GM18507 (cell line): ENCODE measurements around the gene CNOT10.
"Not testable (repeated sequence)": the region's sequence is repeated elsewhere in the genome, so short reads cannot be mapped to it uniquely, and the experiment has no call there.

Experiments used
- DNase-seq: peaks from one replicate; pipeline ENCODE4 v3.0.0; 2011; ENCODE audit warnings: low read depth; ENCODE audit not compliant: insufficient read length; ENCODE audit errors: extremely low spot score
- FAIRE-seq: peaks from 2 replicates; lab custom pipeline; 2011; peaks lifted over from hg19 to GRCh38; lab: Jason Lieb, UNC

Gene CNOT10, protein sequence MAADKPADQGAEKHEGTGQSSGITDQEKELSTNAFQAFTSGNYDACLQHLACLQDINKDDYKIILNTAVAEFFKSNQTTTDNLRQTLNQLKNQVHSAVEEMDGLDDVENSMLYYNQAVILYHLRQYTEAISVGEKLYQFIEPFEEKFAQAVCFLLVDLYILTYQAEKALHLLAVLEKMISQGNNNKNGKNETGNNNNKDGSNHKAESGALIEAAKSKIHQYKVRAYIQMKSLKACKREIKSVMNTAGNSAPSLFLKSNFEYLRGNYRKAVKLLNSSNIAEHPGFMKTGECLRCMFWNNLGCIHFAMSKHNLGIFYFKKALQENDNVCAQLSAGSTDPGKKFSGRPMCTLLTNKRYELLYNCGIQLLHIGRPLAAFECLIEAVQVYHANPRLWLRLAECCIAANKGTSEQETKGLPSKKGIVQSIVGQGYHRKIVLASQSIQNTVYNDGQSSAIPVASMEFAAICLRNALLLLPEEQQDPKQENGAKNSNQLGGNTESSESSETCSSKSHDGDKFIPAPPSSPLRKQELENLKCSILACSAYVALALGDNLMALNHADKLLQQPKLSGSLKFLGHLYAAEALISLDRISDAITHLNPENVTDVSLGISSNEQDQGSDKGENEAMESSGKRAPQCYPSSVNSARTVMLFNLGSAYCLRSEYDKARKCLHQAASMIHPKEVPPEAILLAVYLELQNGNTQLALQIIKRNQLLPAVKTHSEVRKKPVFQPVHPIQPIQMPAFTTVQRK

DNA sequence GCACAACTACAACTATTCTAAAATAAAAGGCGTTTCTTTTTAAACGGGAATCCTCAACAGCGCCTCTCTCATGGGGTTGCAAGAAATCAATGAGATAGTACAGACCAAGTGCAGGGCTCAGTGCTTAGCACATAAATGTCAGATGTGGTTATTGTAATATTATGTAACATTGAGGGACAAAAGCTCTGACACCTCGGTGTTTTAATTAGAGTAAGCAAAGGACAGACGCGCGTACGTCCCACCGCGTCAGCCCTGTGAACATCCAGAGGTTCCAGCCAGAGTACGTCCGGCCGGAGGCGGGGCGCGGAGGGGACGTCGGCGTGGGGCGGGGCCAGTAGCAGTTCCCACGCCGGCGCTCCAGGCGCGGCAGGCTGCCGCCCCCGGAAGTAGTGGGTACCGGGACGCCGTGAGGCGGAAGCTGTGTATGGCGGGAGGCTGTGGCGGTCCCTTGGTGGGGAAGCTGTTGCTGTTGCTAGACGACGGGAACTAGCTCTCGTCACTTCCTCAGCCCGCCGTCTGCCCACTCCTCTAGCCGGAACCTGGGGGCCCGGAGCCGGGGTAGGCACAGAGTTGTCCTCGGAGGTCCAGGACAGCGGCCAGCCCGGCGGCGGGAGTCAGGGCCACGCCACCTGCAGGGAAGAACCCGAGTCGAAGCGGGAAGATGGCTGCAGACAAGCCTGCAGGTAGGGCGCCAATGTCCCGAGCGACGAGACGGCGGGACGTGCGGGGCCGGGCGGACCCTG, at the start of gene CNOT10:
TSS of gene CNOT10 (plus strand) at position 389 of the 743 bp plus-strand sequence. CDS start at position 662, 273 bp downstream.
- DNase-seq (peak; percentile 86), FAIRE-seq (peak; percentile 98)

GRCh38 chr3:32640939-32641338, 44.0 kb upstream of the CNOT10 start:
- no peak for FAIRE-seq
- DNase-seq: no peak

DNA sequence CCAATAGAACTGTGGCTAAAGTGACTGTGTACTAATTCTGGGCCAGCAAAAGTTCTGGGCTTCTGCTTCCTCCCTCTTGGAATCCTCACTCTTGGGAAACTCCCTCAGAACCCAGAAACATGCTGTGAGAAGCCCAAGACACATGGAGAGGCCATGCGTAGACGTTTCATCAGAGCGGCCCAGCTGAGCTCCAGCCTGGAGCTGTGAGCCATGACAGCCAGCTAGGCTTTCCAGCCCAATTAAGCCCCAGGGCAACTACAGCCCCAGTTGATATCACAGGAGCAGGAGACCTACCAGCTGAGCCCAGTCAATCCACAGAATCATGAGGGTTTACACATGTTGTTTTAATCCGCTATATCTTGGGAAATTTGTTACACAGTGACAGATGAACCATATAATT, 43.6 kb upstream of the CNOT10 start:
- DNase-seq: no peak

DNA sequence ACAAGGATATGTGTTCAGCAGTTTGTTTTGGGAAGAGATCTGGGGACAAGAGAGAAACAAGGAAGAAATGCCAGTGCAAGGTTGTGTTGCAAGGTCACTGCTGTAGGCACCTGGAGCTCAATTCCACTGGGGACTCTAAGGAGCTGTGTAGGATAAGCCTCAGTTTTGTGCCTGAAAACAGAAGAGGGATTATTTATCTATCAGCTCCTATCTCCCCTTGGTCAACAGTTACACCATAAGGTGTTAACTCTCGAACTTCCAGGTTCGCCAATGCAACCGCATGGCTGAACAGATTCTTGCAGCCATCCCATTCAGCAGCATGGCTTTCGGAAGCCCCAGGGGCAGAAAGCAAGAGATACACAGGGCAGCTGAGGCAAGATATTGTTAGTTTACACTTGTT, 41.6 kb upstream of the CNOT10 start:
- FAIRE-seq (no peak), DNase-seq (no peak)

More for the DNA sequence above, 43.6 kb upstream of the CNOT10 start:
- FAIRE-seq: no peak

GRCh38 chr3:32643816-32644215, 41.2 kb upstream of the CNOT10 start:
- FAIRE-seq (no peak), DNase-seq (no peak)

DNA sequence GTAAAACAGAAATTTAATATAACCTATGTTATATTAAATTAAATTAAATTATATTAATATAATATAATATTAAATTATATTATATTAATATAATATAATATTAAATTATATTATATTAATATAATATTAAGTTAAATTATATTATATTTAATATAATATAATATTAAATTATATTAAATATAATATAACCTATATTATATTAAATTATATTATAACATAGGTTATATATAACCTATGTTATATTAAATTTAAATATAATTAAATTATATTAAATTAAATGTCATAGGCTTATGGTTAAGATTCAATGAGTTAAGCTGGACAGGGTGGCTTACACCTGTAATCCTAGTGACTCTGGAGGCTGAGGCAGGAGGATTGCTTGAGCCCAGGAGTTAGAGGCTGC, 40.6 kb upstream of the CNOT10 start:
- FAIRE-seq: no peak
- DNase-seq: no peak

GRCh38 chr3:32646761-32647160, 38.2 kb upstream of the CNOT10 start:
- FAIRE-seq (no peak), DNase-seq (no peak)

- not testable (repeated sequence) for FAIRE-seq, DNase-seq
These were observed 32.5 kb upstream of the CNOT10 start for GRCh38 chr3:32652337-32653100.

DNA sequence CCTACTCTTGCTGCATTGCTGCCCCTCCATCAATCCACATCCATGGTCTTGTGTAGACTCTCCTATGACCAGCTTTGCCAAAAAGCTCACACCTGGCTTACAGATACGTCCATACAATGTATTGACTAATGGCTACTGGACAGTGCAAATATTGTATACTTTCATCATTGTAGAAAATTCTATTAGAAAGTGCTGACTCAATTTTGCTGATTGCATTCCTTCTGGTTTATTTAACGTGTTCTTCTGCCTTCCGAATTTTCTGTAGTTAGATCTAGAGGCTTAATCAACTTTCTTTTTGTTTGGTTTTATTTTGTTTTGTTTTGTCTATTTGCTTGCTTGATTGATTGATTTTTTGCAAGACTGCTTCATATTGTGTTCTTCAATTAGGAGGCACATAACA, 29.8 kb upstream of the CNOT10 start:
- FAIRE-seq (no peak), DNase-seq (no peak)

GRCh38 chr3:32660634-32661033, 24.4 kb upstream of the CNOT10 start:
- FAIRE-seq (no peak), DNase-seq (no peak)

- FAIRE-seq (no peak), DNase-seq (no peak)
These were observed 22.3 kb upstream of the CNOT10 start for GRCh38 chr3:32662647-32663046.

DNA sequence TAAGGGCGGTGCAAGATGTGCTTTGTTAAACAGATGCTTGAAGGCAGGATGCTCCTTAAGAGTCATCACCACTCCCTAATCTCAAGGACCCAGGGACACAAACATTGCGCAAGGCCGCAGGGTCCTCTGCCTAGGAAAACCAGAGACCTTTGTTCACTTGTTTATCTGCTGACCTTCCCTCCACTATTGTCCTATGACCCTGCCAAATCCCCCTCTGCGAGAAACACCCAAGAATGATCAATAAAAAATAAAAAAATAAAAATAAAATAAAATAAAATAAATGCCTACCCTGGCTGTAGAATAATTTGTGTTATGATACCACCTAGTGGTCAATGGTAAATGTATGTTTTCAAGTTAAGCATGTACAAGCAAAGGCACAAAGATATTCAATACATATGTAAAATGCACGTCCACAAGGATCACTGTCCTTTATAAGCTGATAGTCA, 20.3 kb upstream of the CNOT10 start:
- FAIRE-seq: not testable (repeated sequence)
- DNase-seq: peak; percentile 32

DNA sequence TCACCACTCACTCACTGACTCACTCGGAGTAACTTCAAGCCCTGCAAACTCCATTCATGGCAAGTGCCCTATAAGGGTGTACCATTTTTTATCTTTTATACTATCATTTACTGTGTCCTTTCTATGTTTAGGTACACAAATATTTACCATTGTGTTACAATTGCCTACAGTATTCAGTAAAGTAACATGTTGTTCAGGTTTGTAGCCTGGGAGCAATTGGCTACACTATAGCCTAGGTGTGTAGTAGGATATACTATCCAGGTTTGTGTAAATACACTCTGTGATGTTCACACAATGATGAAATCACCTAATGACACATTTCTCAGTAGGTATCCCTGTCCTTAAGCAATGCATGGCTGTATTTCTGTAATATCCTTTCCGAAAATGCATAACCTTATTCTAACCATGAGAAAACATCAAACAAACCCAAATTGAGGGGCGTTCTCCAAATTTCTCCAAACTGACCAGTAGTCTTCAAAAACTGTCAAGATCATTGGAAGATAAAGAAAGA, 17.9 kb upstream of the CNOT10 start:
- FAIRE-seq (no peak), DNase-seq (no peak)

DNA sequence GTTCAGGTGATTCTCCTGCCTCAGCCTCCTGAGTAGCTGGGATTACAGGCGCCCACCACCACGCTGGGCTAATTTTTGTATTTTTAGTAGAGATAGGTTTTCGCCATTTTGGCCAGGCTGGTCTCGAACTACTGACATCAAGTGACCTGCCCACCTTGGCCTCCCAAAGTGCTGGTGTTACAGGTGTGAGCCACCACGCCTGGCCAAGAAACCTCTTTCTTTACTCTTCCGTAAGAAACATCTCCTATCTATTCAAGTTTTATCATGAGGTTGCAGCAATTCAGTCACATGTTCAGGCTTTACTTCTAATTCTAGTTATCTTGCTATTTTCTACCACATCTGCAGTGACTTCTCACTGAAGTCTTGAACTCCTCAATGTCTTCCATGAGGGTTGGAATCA, 15.8 kb upstream of the CNOT10 start:
- not testable (repeated sequence) for FAIRE-seq

GRCh38 chr3:32673730-32674129, 11.3 kb upstream of the CNOT10 start:
- FAIRE-seq, DNase-seq: not testable (repeated sequence)

More for the DNA sequence above, 15.8 kb upstream of the CNOT10 start:
- not testable (repeated sequence) for DNase-seq

DNA sequence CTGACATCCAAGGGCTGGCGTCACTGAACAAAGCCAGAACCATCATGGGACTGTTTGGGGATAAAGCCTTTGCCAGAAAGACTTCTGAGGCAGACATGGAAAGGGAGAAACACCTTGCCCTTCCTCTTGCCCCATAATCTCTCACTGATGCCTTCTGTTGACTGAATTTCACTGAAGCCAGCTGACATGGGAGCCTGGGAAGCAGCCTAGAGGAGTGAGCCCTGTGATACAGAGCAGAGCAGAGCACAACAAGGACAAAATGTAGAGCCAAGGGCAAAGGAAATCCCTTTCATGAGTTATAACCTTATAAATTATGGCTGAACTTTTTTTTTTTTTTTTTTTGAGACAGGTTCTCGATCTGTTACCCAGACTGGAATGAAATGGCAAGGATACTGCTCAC, 9.8 kb upstream of the CNOT10 start:
- FAIRE-seq (no peak), DNase-seq (no peak)

- FAIRE-seq: no peak
- no peak for DNase-seq
These were observed 9.3 kb upstream of the CNOT10 start for GRCh38 chr3:32675650-32676049.

DNA sequence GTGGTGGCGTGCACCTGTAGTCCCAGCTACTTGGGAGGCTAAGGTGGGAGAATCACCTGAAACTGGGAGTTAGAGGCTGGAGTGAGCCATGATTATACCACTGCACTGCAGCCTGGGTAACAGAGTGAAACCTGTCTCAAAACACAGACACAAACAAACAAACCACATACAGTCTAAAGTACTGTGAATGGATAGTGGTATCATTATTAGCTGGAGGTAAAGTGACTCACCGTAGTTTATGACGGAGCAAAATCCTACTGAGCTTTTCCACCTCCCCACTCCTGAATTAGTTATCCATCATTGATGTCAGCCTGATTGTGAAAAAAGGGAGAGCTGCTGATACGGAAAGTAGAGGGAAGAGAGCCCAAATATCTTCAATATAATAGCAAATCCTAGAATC, 3.2 kb upstream of the CNOT10 start:
- no peak for DNase-seq
- FAIRE-seq: no peak
